Activated CD4-positive, alpha-beta T cell treated with anti-CD3 and anti-CD28 coated beads for 36 hours (primary cell): ENCODE measurements around the gene UBE2C. TPM values are rescaled to one million over a fixed set of nuclear protein-coding genes. Genes with fewer than 3 reads are reported as not detected.
"Not testable (repeated sequence)": the region's sequence is repeated elsewhere in the genome, so short reads cannot be mapped to it uniquely, and the experiment has no call there.

Experiments used
- ATAC-seq: fragments of 200-7000 bp; cut with Tn5 transposase; one replicate; pipeline ENCODE4 v1.10.0; 2021; ENCODE audit warnings: mild to moderate bottlenecking, moderate library complexity
- CTCF ChIA-PET: fragments of 350-600 bp; sonication (Branson Sonifier 250); formaldehyde crosslinking; loops from one replicate; lab custom pipeline; 2021; ENCODE audit warnings: antibody characterized with exemption; lab: Charles Lee
- POLR2A ChIA-PET: fragments of 350-600 bp; sonication (Branson Sonifier 250); formaldehyde crosslinking; loops from one replicate; lab custom pipeline; 2021; ENCODE audit warnings: antibody characterized with exemption, inconsistent platforms; lab: Charles Lee
- DNase-seq: peaks from one replicate; pipeline ENCODE4 v3.0.0-alpha.2; 2020
- H3K27ac Mint-ChIP-seq: one replicate; pipeline ENCODE4 v1.8.0; 2021; ENCODE audit warnings: mixed read lengths
- H3K27me3 Mint-ChIP-seq: one replicate; pipeline ENCODE4 v1.8.0; 2021; ENCODE audit warnings: mixed read lengths
- H3K36me3 Mint-ChIP-seq: one replicate; pipeline ENCODE4 v1.8.0; 2021; ENCODE audit warnings: low read depth, mixed read lengths
- H3K4me1 Mint-ChIP-seq: one replicate; pipeline ENCODE4 v1.8.0; 2021; ENCODE audit warnings: mixed read lengths
- H3K4me3 Mint-ChIP-seq: one replicate; pipeline ENCODE4 v1.8.0; 2021; ENCODE audit warnings: mild to moderate bottlenecking, moderate library complexity, mixed read lengths
- H3K9me3 Mint-ChIP-seq: one replicate; pipeline ENCODE4 v1.8.0; 2021; ENCODE audit warnings: low read depth, mixed read lengths
- intact Hi-C, 2 experiments: fragments of 100-400 bp; cut with DNase I in 1 of 2; cut with micrococcal nuclease in 1 of 2; formaldehyde crosslinking; loops; one replicate each; pipeline versions ENCODE4 v1.14.2 to v1.15.1; 2022 to 2024; cut with DNase I, micrococcal nuclease
- total RNA-seq, 2 experiments: library from RNA; stranded (reverse); gene quantifications; one replicate each; pipeline ENCODE4 v1.2.3, GENCODE V29; 2021

The UBE2C gene
- 100 to 1,000 TPM; 175 to 230 TPM for total RNA-seq

GRCh38 chr20:45812157-45813005 lies at the start of gene UBE2C:
Gene UBE2C (plus strand): TSS chr20:45812644. CDS start chr20:45812696, 52 bp downstream.
- Mint-ChIP-seq H3K4me3 (peak within 1 kb of the TSS; percentile 99), H3K27me3 (no peaks in the 10 kb centered on the region), H3K9me3 (no peaks in the 10 kb centered on the region), H3K36me3 (peaks cover 62% of the 10 kb centered on the region), H3K27ac (peak within 1 kb of the TSS; percentile 88), H3K4me1 (peaks cover 21% of the 10 kb centered on the region)
- POLR2A ChIA-PET = interaction anchor here (1.0 to 2.1 kb wide), 3 partner anchors 10 to 79 kb away, joined by 3 to 5 read pairs (median 3); partner anchors contain the start of genes CTSA and NEURL2
- CTCF ChIA-PET = interaction anchor here (0.6 to 1.6 kb wide), 4 partner anchors 10 to 146 kb away, joined by 3 to 8 read pairs (median 4); no protein-coding TSS in a partner anchor
- intact Hi-C loops = loop anchor here (1.0 to 2.0 kb wide), 13 partner anchors 21 to 552 kb away; partner anchors contain the start of genes CTSA (in 2 of the 2), NEURL2 (in 2 of the 2), ACOT8 (in 1 of the 2) and DNTTIP1 (in 1 of the 2)
- peak; percentile 100 for ATAC-seq
- DNase-seq = peak; percentile 97

- ATAC-seq, H3K27ac Mint-ChIP-seq, H3K9me3 Mint-ChIP-seq, POLR2A ChIA-PET, DNase-seq, H3K27me3 Mint-ChIP-seq, intact Hi-C loops, H3K36me3 Mint-ChIP-seq, H3K4me1 Mint-ChIP-seq, H3K4me3 Mint-ChIP-seq: not testable (repeated sequence)
- CTCF ChIA-PET = interaction anchor here (0.7 kb wide), 2 partner anchors 306 to 490 kb away, joined by 3 read pairs; no protein-coding TSS in a partner anchor
These were observed 47.7 kb upstream of the UBE2C start for GRCh38 chr20:45764618-45765282.

- ATAC-seq (no peak), DNase-seq (no peak)
- ChIA-PET POLR2A (no interaction called here), CTCF (interaction anchor here (0.7 kb wide), 1 partner anchor 491 kb away, joined by 3 read pairs; no protein-coding TSS in a partner anchor)
- Mint-ChIP-seq H3K9me3 (no peaks in the 10 kb centered on the region), H3K36me3 (no peaks in the 10 kb centered on the region), H3K27ac (no peak overlapping the region), H3K27me3 (peaks cover 8% of the 10 kb centered on the region), H3K4me1 (no peaks in the 10 kb centered on the region), H3K4me3 (no peak overlapping the region)
- intact Hi-C loops = no loop called here
These were observed 47.1 kb upstream of the UBE2C start for GRCh38 chr20:45765307-45765875.

GRCh38 chr20:45765980-45766379 lies 46.5 kb upstream of the UBE2C start:
- intact Hi-C loops = no loop called here
- H3K4me1 Mint-ChIP-seq = peaks cover 3% of the 10 kb centered on the region
- H3K36me3 Mint-ChIP-seq = no peaks in the 10 kb centered on the region
- ChIA-PET CTCF (no interaction called here), POLR2A (no interaction called here)
- DNase-seq (no peak), ATAC-seq (no peak)
- peaks cover 3% of the 10 kb centered on the region for H3K27me3 Mint-ChIP-seq
- no peaks in the 10 kb centered on the region for H3K9me3 Mint-ChIP-seq
- H3K4me3 Mint-ChIP-seq = no peak overlapping the region
- no peak overlapping the region for H3K27ac Mint-ChIP-seq

- Mint-ChIP-seq H3K36me3 (no peaks in the 10 kb centered on the region), H3K4me1 (peaks cover 4% of the 10 kb centered on the region), H3K4me3 (no peak overlapping the region), H3K27ac (no peak overlapping the region), H3K27me3 (peaks cover 5% of the 10 kb centered on the region), H3K9me3 (no peaks in the 10 kb centered on the region)
- ChIA-PET CTCF (interaction anchor here (0.6 to 3.9 kb wide), 3 partner anchors 18 to 459 kb away, joined by 3 to 44 read pairs (median 22); partner anchors contain the start of gene WFDC10A), POLR2A (no interaction called here)
- DNase-seq (no peak), ATAC-seq (no peak)
- intact Hi-C loops = no loop called here
These were observed 44.0 kb upstream of the UBE2C start for GRCh38 chr20:45768479-45768878.

- POLR2A ChIA-PET = interaction anchor here (1.8 kb wide), 1 partner anchor 160 kb away, joined by 14 read pairs; no protein-coding TSS in a partner anchor
These were observed 41.2 kb upstream of the UBE2C start for GRCh38 chr20:45771182-45771759.

GRCh38 chr20:45772693-45773092 lies 39.8 kb upstream of the UBE2C start:
- peaks cover 4% of the 10 kb centered on the region for H3K4me1 Mint-ChIP-seq
- H3K27ac Mint-ChIP-seq = no peak overlapping the region
- DNase-seq = no peak
- intact Hi-C loops = loop anchor here (5.0 kb wide), 2 partner anchors 410 to 455 kb away; partner anchors contain the start of gene SYS1 (in 2 of the 2)
- H3K4me3 Mint-ChIP-seq = no peak overlapping the region
- no peaks in the 10 kb centered on the region for H3K36me3 Mint-ChIP-seq
- ChIA-PET CTCF (interaction anchor here (1.0 to 3.3 kb wide), 4 partner anchors 27 to 453 kb away, joined by 3 to 22 read pairs (median 10); no protein-coding TSS in a partner anchor), POLR2A (no interaction called here)
- H3K9me3 Mint-ChIP-seq = no peaks in the 10 kb centered on the region
- no peak for ATAC-seq
- peaks cover 14% of the 10 kb centered on the region for H3K27me3 Mint-ChIP-seq

More at GRCh38 chr20:45771182-45771759, 41.2 kb upstream of the UBE2C start:
- H3K27me3 Mint-ChIP-seq = peaks cover 12% of the 10 kb centered on the region
- H3K4me1 Mint-ChIP-seq = peaks cover 4% of the 10 kb centered on the region
- ATAC-seq = peak; percentile 75
- no peak overlapping the region for H3K4me3 Mint-ChIP-seq
- H3K36me3 Mint-ChIP-seq = no peaks in the 10 kb centered on the region
- H3K27ac Mint-ChIP-seq = no peak overlapping the region
- H3K9me3 Mint-ChIP-seq = no peaks in the 10 kb centered on the region
- intact Hi-C loops = loop anchor here (1.0 to 5.0 kb wide), 10 partner anchors 142 to 454 kb away; partner anchors contain the start of genes SYS1 (in 2 of the 2), WFDC10A (in 2 of the 2) and EPPIN (in 1 of the 2)
- DNase-seq = peak; percentile 88
- CTCF ChIA-PET = interaction anchor here (0.6 to 3.9 kb wide), 74 partner anchors 9 to 660 kb away, joined by 3 to 44 read pairs (median 5); partner anchors contain the start of genes SYS1, WFDC10A and WFDC10B

- H3K27ac Mint-ChIP-seq = no peak overlapping the region
- CTCF ChIA-PET = interaction anchor here (2.0 kb wide), 1 partner anchor 183 kb away, joined by 4 read pairs; no protein-coding TSS in a partner anchor
- POLR2A ChIA-PET = interaction anchor here (0.6 kb wide), 1 partner anchor 319 kb away, joined by 3 read pairs; no protein-coding TSS in a partner anchor
- intact Hi-C loops = loop anchor here (5.0 kb wide), 2 partner anchors 413 to 458 kb away; partner anchors contain the start of gene SYS1 (in 2 of the 2)
- no peak for DNase-seq
- no peak overlapping the region for H3K4me3 Mint-ChIP-seq
- peaks cover 14% of the 10 kb centered on the region for H3K27me3 Mint-ChIP-seq
- no peaks in the 10 kb centered on the region for H3K36me3 Mint-ChIP-seq
- no peaks in the 10 kb centered on the region for H3K9me3 Mint-ChIP-seq
- ATAC-seq = no peak
- H3K4me1 Mint-ChIP-seq = peaks cover 4% of the 10 kb centered on the region
These were observed 37.5 kb upstream of the UBE2C start for GRCh38 chr20:45774945-45775344.

- no peak for ATAC-seq
- peaks cover 14% of the 10 kb centered on the region for H3K27me3 Mint-ChIP-seq
- ChIA-PET CTCF (no interaction called here), POLR2A (no interaction called here)
- DNase-seq = no peak
- H3K36me3 Mint-ChIP-seq = no peaks in the 10 kb centered on the region
- no peak overlapping the region for H3K4me3 Mint-ChIP-seq
- H3K9me3 Mint-ChIP-seq = no peaks in the 10 kb centered on the region
- peaks cover 4% of the 10 kb centered on the region for H3K4me1 Mint-ChIP-seq
- H3K27ac Mint-ChIP-seq = no peak overlapping the region
- intact Hi-C loops = no loop called here
These were observed 37.0 kb upstream of the UBE2C start for GRCh38 chr20:45775411-45775810.

GRCh38 chr20:45776931-45777330 lies 35.5 kb upstream of the UBE2C start:
- Mint-ChIP-seq H3K36me3 (no peaks in the 10 kb centered on the region), H3K4me1 (no peaks in the 10 kb centered on the region), H3K27ac (no peak overlapping the region), H3K9me3 (no peaks in the 10 kb centered on the region), H3K27me3 (peaks cover 11% of the 10 kb centered on the region), H3K4me3 (no peak overlapping the region)
- DNase-seq (no peak), ATAC-seq (no peak)
- ChIA-PET CTCF (interaction anchor here (0.6 kb wide), 2 partner anchors 178 to 774 kb away, joined by 3 to 4 read pairs; no protein-coding TSS in a partner anchor), POLR2A (interaction anchor here (0.6 kb wide), 1 partner anchor 60 kb away, joined by 3 read pairs; no protein-coding TSS in a partner anchor)
- intact Hi-C loops = no loop called here
